A549 (cell line): ENCODE results near the gene RPL13A.

ENCODE experiments used
- CEBPB ChIP-seq, 2 experiments: fragments of >200 bp in 1 of 2; sonication (Bioruptor Twin) in 1 of 2; formaldehyde crosslinking in 1 of 2; IDR thresholded peaks; 2 replicates each; pipeline ENCODE4 v1.6.1; 2012 to 2016
- CTCF ChIP-seq: fragments of >200 bp; sonication (Bioruptor Twin); formaldehyde crosslinking; IDR thresholded peaks from 3 replicates; pipeline ENCODE4 v1.5.1; 2016
- NR3C1 ChIP-seq: fragments of >200 bp; sonication (Bioruptor Twin); formaldehyde crosslinking; IDR thresholded peaks from 3 replicates; pipeline ENCODE4 v1.6.1; 2017
- PBX3 ChIP-seq: IDR thresholded peaks from 2 replicates; pipeline ENCODE4 v1.6.1; 2012
- POLR2A ChIP-seq: IDR thresholded peaks from 2 replicates; pipeline ENCODE4 v1.6.1; 2012; ENCODE audit warnings: mild to moderate bottlenecking, low read length
- RAD21 ChIP-seq, 2 experiments: fragments of >200 bp in 1 of 2; sonication (Bioruptor Twin) in 1 of 2; formaldehyde crosslinking in 1 of 2; IDR thresholded peaks in 1 of 2; conservative IDR thresholded peaks in 1 of 2; 2 replicates in 1 of 2; 3 replicates in 1 of 2; pipeline ENCODE4 v1.6.1; 2012 to 2018; ENCODE audit warnings: inconsistent platforms in 1 of 2
- TP53 ChIP-seq: fragments of 250-450 bp; sonication (Bioruptor Pico); IDR thresholded peaks from 2 replicates; pipeline ENCODE4 v1.5.0; 2021; ENCODE audit warnings: mild to moderate bottlenecking, moderate library complexity

- TF ChIP-seq CTCF (no peak), CEBPB (IDR thresholded peaks at IDR 0.05) (no peak), RAD21 (conservative IDR thresholded peaks at IDR 0.05 in 1 of 2, IDR thresholded peaks at IDR 0.05 in 1 of 2) (no peak), PBX3 (no peak), NR3C1 (no peak), POLR2A (no peak), TP53 (no peak)
These were observed 31.6 kb upstream of the RPL13A start for GRCh38 chr19:49455773-49456172.
